H9 (cell line): ENCODE data around the gene TPD52L2. TPM values are rescaled to one million over a fixed set of nuclear protein-coding genes. Genes with fewer than 3 reads are reported as not detected.
A peak's percentile ranks its signal among the peaks of the same experiment; 100 is the strongest.

Experiments
- DNase-seq: peaks from one replicate; pipeline ENCODE4 v3.0.0-alpha.2; 2017
- H2AFZ ChIP-seq: one replicate; pipeline ENCODE4 v1.6.1; 2013; ENCODE audit warnings: mild to moderate bottlenecking, low read length, control low read depth, moderate library complexity
- H2AK5ac ChIP-seq: 2 replicates; pipeline ENCODE4 v1.6.1; 2013; ENCODE audit warnings: low read length, control low read depth, mixed read lengths; ENCODE audit not compliant: insufficient read length
- H2BK120ac ChIP-seq: one replicate; pipeline ENCODE4 v1.6.1; 2013; ENCODE audit warnings: low read depth, mild to moderate bottlenecking, low read length, control low read depth, inconsistent platforms; ENCODE audit not compliant: poor library complexity, severe bottlenecking
- H2BK12ac ChIP-seq: 2 replicates; pipeline ENCODE4 v1.6.1; 2013; ENCODE audit warnings: low read length, control low read depth, mixed read lengths, low read depth; ENCODE audit not compliant: insufficient read length
- H2BK15ac ChIP-seq: 2 replicates; pipeline ENCODE4 v1.6.1; 2013; ENCODE audit warnings: low read depth, low read length, control low read depth
- H2BK20ac ChIP-seq: one replicate; pipeline ENCODE4 v1.6.1; 2013; ENCODE audit warnings: low read depth, mild to moderate bottlenecking, low read length, control low read depth, inconsistent platforms; ENCODE audit not compliant: poor library complexity, severe bottlenecking
- H2BK5ac ChIP-seq: 2 replicates; pipeline ENCODE4 v1.6.1; 2013; ENCODE audit warnings: low read length, control low read depth, mixed read lengths; ENCODE audit not compliant: insufficient read length
- H3K14ac ChIP-seq: 2 replicates; pipeline ENCODE4 v1.6.1; 2013; ENCODE audit warnings: low read length, control low read depth; ENCODE audit not compliant: insufficient read depth
- H3K18ac ChIP-seq: 2 replicates; pipeline ENCODE4 v1.6.1; 2013; ENCODE audit warnings: low read depth, mild to moderate bottlenecking, mixed read lengths, low read length, control low read depth; ENCODE audit not compliant: insufficient read length
- H3K23ac ChIP-seq: 2 replicates; pipeline ENCODE4 v1.6.1; 2013; ENCODE audit warnings: low read length, control low read depth, mixed read lengths, low read depth; ENCODE audit not compliant: insufficient read length
- H3K23me2 ChIP-seq: 2 replicates; pipeline ENCODE4 v1.6.1; 2013; ENCODE audit warnings: low read depth, mild to moderate bottlenecking, mixed read lengths, low read length, control low read depth; ENCODE audit not compliant: insufficient read length, poor library complexity, severe bottlenecking
- H3K27ac ChIP-seq: 2 replicates; pipeline ENCODE4 v1.5.1; 2013; ENCODE audit warnings: low read length, control low read depth, mixed read lengths, low read depth; ENCODE audit not compliant: insufficient read length
- H3K27me3 ChIP-seq: 2 replicates; pipeline ENCODE4 v1.6.1; 2013; ENCODE audit warnings: low read length, control low read depth, inconsistent platforms; ENCODE audit not compliant: insufficient read depth
- H3K4ac ChIP-seq: 2 replicates; pipeline ENCODE4 v1.6.1; 2013; ENCODE audit warnings: low read depth, mild to moderate bottlenecking, control low read depth, inconsistent platforms, low read length, moderate library complexity
- H3K4me1 ChIP-seq: 2 replicates; pipeline ENCODE4 v1.6.1; 2013; ENCODE audit warnings: low read length, control low read depth, inconsistent platforms; ENCODE audit not compliant: insufficient read depth
- H3K4me2 ChIP-seq: 2 replicates; pipeline ENCODE4 v1.6.1; 2013; ENCODE audit warnings: low read length, control low read depth, mixed read lengths; ENCODE audit not compliant: insufficient read length, insufficient read depth
- H3K56ac ChIP-seq: 2 replicates; pipeline ENCODE4 v1.6.1; 2013; ENCODE audit warnings: low read depth, mild to moderate bottlenecking, mixed read lengths, low read length, control low read depth; ENCODE audit not compliant: insufficient read length
- H3K79me1 ChIP-seq: 2 replicates; pipeline ENCODE4 v1.6.1; 2013; ENCODE audit warnings: low read depth, mild to moderate bottlenecking, moderate library complexity, low read length, control low read depth, inconsistent platforms; ENCODE audit not compliant: insufficient read depth, poor library complexity, severe bottlenecking
- H3K79me2 ChIP-seq: 2 replicates; pipeline ENCODE4 v1.6.1; 2013; ENCODE audit warnings: low read length, control low read depth, inconsistent platforms; ENCODE audit not compliant: insufficient read depth
- H3K9ac ChIP-seq: 2 replicates; pipeline ENCODE4 v1.6.1; 2013; ENCODE audit warnings: low read length, control low read depth, mixed read lengths; ENCODE audit not compliant: insufficient read length; ENCODE audit errors: extremely low read depth
- H3K9me3 ChIP-seq: one replicate; pipeline ENCODE4 v1.6.1; 2013; ENCODE audit warnings: low read depth, low read length, inconsistent platforms; ENCODE audit not compliant: control insufficient read depth
- H3T11ph ChIP-seq: one replicate; pipeline ENCODE4 v1.6.1; 2013; ENCODE audit warnings: mild to moderate bottlenecking, low read length, control low read depth, inconsistent platforms
- H4K20me1 ChIP-seq: one replicate; pipeline ENCODE4 v1.6.1; 2013; ENCODE audit not compliant: control insufficient read depth, insufficient read length, insufficient read depth
- H4K5ac ChIP-seq: 2 replicates; pipeline ENCODE4 v1.6.1; 2013; ENCODE audit warnings: low read depth, mild to moderate bottlenecking, mixed read lengths, low read length, control low read depth; ENCODE audit not compliant: insufficient read length
- H4K8ac ChIP-seq: replicated peaks from 2 replicates; pipeline ENCODE4 v1.6.1; 2013; ENCODE audit warnings: low read length, control low read depth, mixed read lengths, low read depth; ENCODE audit not compliant: insufficient read length
- H4K91ac ChIP-seq: 2 replicates; pipeline ENCODE4 v1.6.1; 2013; ENCODE audit warnings: low read depth, mild to moderate bottlenecking, moderate library complexity, mixed read lengths, low read length, control low read depth; ENCODE audit not compliant: insufficient read length
- H3K27ac Mint-ChIP-seq, 3 experiments: 2 replicates in 2 of 3; 3 replicates in 1 of 3; pipeline ENCODE4 v1.8.0; 2020 to 2021; ENCODE audit warnings: mixed read lengths in 3 of 3, mild to moderate bottlenecking in 1 of 3, moderate library complexity in 1 of 3
- H3K27me3 Mint-ChIP-seq: 2 replicates; pipeline ENCODE4 v1.8.0; 2021; ENCODE audit warnings: low read depth, mild to moderate bottlenecking, moderate library complexity, mixed read lengths
- H3K36me3 Mint-ChIP-seq, 3 experiments: 2 replicates in 2 of 3; 3 replicates in 1 of 3; pipeline ENCODE4 v1.8.0; 2020 to 2021; ENCODE audit warnings: low read depth in 3 of 3, mixed read lengths in 3 of 3; ENCODE audit not compliant: insufficient read depth in 1 of 3
- H3K4me1 Mint-ChIP-seq, 2 experiments: 2 replicates each; pipeline ENCODE4 v1.8.0; 2020; ENCODE audit warnings: mixed read lengths in 2 of 2
- H3K4me3 Mint-ChIP-seq, 2 experiments: 2 replicates in 1 of 2; 3 replicates in 1 of 2; pipeline ENCODE4 v1.8.0; 2020 to 2021; ENCODE audit warnings: mild to moderate bottlenecking in 2 of 2, mixed read lengths in 2 of 2, moderate library complexity in 1 of 2
- H3K9me3 Mint-ChIP-seq, 2 experiments: 2 replicates in 1 of 2; 3 replicates in 1 of 2; pipeline ENCODE4 v1.8.0; 2020; ENCODE audit warnings: mild to moderate bottlenecking in 2 of 2, mixed read lengths in 2 of 2, moderate library complexity in 1 of 2
- WGBS: extraction: QIAGEN DNeasy Blood & Tissue Kit; methylation state at CpG from one replicate; pipeline ENCODE4 v1.1.7; 2013; ENCODE audit warnings: missing lambda C conversion rate, low lambda C conversion rate, mixed read lengths; ENCODE audit not compliant: insufficient read length; ENCODE audit errors: extremely low coverage; 5-methylcytosine and 5-hydroxymethylcytosine counted together
- total RNA-seq: library from RNA; stranded (reverse); gene quantifications from 2 replicates; pipeline ENCODE4 v1.2.1, GENCODE V29; 2021
- TF ChIP-seq, protein P1 (sequence below): fragments of 200-600 bp; sonication (generic); conservative IDR thresholded peaks from 3 replicates; pipeline ENCODE4 v1.8.0; 2021; ENCODE audit warnings: antibody characterized with exemption, mild to moderate bottlenecking

TPD52L2 gene
- total RNA-seq, 1 experiment from 2014 or later, result 94.1 TPM

DNA sequence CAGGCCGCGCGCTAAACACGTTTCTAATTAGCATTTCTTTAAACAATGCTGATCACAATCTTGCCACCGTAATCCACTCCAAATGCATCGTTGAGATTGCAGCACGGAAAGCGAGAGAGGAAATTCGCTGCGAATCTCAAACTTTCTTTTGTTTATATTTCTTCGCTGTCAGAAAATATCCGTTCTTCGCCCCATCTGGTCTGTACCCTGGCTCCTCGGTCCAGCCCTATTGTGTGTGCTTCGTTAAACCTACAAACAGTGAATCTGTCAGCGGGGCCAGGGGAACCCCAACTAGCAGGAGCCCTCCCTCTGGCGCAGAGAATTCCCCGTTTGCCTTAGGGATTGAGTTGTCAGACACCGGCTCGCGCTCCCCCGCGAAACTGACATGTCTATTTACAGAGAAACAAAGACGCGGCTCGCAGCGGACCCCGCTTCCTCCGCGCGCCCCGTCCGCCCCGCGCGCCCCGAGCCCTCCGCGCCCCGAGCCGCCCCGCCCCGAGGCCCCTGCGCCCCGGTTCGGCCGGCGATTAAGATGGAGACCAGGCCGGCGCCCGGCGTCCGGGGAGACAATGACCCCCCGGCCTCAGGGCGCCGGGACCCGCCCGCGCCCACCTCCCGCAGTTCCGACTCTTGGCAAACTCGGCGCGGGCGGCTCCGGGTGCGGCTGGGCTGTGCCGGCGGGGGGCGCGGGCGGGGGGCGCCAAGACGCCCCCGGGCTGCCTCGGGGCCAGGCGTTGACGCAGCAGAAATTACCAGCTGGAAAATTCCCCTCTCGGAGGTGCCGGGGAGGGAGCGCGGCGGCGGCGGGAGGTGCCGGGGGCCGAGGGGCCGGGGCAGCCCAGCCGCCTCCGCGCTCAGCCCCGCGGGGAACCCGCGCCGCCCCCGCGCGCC lies 34.9 kb upstream of the TPD52L2 start:
- Histone ChIP-seq H3K4ac (no peak overlapping the region), H2BK20ac (no peak overlapping the region), H2BK15ac (no peak overlapping the region), H4K8ac (no peak overlapping the region), H4K5ac (no peak overlapping the region), H3K79me1 (peaks cover 4% of the 10 kb centered on the region), H2AFZ (no peak overlapping the region), H3K27me3 (peaks cover 4% of the 10 kb centered on the region; the same call in 1 of the 2 replicates), H2BK120ac (no peak overlapping the region), H3T11ph (no peak overlapping the region), H3K18ac (no peak overlapping the region), H4K91ac (no peak overlapping the region), H2BK12ac (no peak overlapping the region), H3K9ac (no peak overlapping the region), H3K4me1 (peaks cover 4% of the 10 kb centered on the region; the same call in 1 of the 2 replicates), H3K23me2 (peaks cover 8% of the 10 kb centered on the region), H4K20me1 (no peaks in the 10 kb centered on the region), H3K23ac (no peak overlapping the region), H3K27ac (no peak overlapping the region), H2AK5ac (no peak overlapping the region), H3K56ac (no peak overlapping the region), H3K4me2 (peak overlapping the region; percentile 65), H3K14ac (no peak overlapping the region), H3K79me2 (peaks cover 11% of the 10 kb centered on the region; the same call in 1 of the 2 replicates), H2BK5ac (no peak overlapping the region), H3K9me3 (no peaks in the 10 kb centered on the region)
- no CpG with 5 or more reads among the region's 99 CpGs for WGBS
- DNase-seq, result no peak
- TF ChIP-seq, protein P1, sequence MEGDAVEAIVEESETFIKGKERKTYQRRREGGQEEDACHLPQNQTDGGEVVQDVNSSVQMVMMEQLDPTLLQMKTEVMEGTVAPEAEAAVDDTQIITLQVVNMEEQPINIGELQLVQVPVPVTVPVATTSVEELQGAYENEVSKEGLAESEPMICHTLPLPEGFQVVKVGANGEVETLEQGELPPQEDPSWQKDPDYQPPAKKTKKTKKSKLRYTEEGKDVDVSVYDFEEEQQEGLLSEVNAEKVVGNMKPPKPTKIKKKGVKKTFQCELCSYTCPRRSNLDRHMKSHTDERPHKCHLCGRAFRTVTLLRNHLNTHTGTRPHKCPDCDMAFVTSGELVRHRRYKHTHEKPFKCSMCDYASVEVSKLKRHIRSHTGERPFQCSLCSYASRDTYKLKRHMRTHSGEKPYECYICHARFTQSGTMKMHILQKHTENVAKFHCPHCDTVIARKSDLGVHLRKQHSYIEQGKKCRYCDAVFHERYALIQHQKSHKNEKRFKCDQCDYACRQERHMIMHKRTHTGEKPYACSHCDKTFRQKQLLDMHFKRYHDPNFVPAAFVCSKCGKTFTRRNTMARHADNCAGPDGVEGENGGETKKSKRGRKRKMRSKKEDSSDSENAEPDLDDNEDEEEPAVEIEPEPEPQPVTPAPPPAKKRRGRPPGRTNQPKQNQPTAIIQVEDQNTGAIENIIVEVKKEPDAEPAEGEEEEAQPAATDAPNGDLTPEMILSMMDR, result no peak
- no peaks in the 10 kb centered on the region; a peak in 2 of 5 replicates for H3K9me3 Mint-ChIP-seq
- no peaks in the 10 kb centered on the region; a peak in 3 of 7 replicates for H3K36me3 Mint-ChIP-seq
- H3K4me3 Mint-ChIP-seq, result peak overlapping the region; percentile 84 to 87
- H3K4me1 Mint-ChIP-seq, result peaks cover 34 to 37% of the 10 kb centered on the region in 2 experiments
- no peak overlapping the region for H3K27ac Mint-ChIP-seq
- peaks cover 38% of the 10 kb centered on the region for H3K27me3 Mint-ChIP-seq
